Measurements from ENCODE around the gene GRAP2.
"Not testable (repeated sequence)": the region's sequence is repeated elsewhere in the genome, so short reads cannot be mapped to it uniquely, and the experiment has no call there.

Gene GRAP2

DNA sequence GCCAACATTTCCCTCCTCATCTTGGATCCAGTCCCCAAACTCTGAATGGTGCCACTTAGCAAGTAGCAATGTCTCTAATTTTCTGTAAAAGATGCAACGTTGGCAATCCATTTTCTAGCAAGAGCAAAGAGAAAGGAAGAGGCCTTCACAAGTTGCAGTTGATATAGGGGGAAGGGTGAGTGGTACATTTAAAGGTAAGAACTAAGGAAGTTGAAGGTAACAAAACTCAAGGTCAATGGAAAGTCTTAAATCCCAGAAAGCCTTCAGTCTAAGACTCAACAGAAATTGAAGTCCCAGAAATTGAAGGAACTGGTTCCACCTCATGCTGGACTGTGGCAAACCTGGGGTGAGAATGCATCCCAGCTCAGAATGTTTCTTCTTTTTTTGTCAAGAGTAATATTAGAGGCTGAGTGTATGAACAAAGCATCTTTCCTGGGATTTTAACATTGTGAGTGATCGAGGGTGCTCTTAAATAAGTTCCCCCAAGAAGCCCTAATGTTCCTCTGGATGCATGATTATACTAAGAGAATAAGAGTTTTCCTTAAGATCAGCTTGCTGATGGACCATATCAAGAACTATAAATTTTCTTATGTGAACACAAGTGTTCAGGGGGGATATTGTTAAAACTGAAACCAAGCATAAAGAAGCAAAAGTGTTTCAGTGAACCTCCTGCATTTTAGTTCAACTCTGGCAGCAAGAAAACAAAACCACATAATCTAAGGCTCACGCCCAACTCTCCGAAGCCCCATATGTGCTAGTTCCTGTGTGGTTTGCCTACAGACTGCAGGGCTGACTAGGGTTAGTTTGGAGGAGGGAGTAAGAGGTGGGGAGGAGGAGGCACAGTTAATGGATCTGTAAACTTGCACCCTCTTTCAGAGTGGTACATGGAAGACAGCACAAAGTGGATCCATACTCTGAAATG lies at the start of gene GRAP2:
Gene GRAP2, plus strand, starts transcription at position 779 of the 922 bp plus-strand sequence. CDS start 46,023 bp downstream, outside the sequence.
- DNase-seq (ENCODE audit: low read depth) = no peak

GRCh38 chr22:39851606-39852315 lies 49.1 kb upstream of the GRAP2 start:
- DNase-seq (ENCODE audit: low read depth) = no peak

GRCh38 chr22:39852799-39853198 lies 48.1 kb upstream of the GRAP2 start:
- no peak for DNase-seq (ENCODE audit: low read depth)

GRCh38 chr22:39856588-39856987 lies 44.3 kb upstream of the GRAP2 start:
- no peak for DNase-seq (ENCODE audit: low read depth)

DNA sequence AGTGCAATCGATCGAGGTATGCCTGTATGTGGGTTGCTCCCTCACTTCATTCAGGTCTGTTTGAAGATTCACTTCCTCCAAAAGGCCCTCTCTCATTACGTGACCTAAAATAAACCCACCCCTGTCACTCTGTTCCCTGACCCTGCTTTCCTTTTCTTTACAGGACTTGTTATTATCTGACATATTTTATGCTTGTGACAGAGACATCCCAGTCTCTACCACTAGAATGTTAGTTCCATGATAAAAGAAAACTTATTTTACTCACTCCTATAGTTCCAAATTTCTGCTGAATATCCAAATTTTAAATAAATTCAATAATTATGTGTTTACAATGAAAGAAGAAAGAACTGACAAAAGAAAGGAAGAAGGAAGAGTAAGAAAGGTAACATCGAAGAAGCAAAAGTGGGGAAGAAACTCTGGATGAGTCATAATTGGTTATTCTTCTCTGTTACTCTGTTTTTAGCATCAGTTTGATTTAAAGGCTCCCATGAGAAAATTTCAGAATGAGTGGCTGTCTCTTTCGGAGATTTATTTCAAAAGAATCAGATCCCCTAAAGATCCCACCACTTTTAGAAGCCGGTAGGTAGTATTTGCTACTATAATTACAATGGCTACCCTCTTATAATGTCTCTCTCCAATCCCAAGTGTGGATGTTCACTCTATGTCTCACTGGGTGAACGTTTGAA lies 40.8 kb upstream of the GRAP2 start:
- no peak for DNase-seq (ENCODE audit: low read depth)

DNA sequence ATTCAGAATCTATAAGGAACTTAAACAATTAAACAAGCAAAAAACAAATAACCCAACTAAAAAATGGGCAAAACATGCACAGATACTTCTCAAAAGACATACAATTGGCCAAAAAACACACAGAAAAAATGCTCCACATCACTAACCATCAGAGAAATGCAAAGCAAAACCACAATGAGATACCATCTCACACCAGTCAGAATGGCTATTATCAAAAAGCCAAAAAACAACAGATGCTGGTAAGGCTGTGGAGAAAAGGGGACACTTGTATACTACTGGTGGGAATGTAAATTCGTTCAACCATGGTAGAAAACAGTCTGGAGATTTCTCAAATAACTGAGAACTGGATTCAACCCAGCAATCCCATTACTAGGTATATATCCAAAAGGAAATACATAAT lies 32.1 kb upstream of the GRAP2 start:
- DNase-seq (ENCODE audit: low read depth) = no peak

- DNase-seq (ENCODE audit: low read depth) = not testable (repeated sequence)
Measured at GRCh38 chr22:39869797-39870196, 31.1 kb upstream of the GRAP2 start.

DNA sequence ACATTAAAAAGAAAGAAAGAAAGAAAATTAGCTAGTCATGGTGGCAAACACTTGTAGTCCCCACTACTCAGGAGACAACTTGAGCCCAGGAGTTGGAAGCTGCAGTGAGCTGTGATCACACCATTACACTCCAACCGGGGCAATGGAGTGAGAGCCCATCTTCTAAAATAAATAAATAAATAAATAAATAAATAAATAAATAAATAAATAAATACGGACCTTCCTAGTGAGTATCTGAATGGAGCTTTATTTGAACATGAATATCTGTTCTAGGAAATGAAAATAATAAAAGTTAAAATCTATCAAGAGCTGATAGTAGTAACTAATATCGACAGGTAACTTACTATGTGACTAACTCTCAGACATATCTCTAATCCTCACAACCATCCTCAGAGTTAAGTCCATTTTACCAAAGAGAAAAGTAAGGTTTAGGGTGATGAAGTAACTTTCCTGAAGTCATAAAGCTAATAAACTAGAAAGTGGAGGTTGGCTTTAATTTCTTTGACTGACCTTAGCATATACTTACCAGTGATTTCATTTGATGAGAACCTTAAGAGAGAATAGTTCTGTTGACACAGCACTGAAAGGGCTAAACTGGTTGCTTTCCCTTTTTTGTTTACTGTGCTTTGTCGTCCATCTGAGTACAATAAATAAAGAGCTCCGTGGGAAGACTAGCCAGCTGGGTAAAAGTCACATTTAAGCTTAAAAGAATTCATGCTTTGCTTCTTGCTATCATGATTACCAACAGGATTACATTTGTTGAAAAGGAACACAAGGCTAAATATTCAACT lies 29.7 kb upstream of the GRAP2 start:
- DNase-seq (ENCODE audit: low read depth) = no peak

- DNase-seq (ENCODE audit: low read depth) = no peak
Measured at GRCh38 chr22:39872548-39872947, 28.3 kb upstream of the GRAP2 start.

GRCh38 chr22:39873965-39874364 lies 26.9 kb upstream of the GRAP2 start:
- DNase-seq (ENCODE audit: low read depth) = no peak

DNA sequence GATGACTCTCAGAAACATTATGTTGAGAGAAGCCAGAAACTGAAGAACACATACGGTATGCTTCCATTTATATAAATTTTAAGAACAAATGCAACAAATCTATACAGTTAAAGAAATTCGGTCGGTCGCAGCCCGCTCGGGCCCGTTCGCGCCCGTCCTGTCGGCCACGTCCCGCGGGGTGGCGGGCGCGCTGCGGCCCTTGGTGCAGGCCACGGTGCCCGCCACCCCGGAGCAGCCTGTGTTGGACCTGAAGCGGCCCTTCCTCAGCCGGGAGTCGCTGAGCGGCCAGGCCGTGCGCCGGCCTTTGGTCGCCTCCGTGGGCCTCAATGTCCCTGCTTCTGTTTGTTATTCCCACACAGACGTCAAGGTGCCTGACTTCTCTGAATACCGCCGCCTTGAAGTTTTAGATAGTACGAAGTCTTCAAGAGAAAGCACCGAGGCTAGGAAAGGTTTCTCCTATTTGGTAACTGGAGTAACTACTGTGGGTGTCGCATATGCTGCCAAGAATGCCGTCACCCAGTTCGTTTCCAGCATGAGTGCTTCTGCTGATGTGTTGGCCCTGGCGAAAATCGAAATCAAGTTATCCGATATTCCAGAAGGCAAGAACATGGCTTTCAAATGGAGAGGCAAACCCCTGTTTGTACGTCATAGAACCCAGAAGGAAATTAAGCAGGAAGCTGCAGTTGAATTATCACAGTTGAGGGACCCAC lies 25.6 kb upstream of the GRAP2 start:
- DNase-seq (ENCODE audit: low read depth) = not testable (repeated sequence)

- no peak for DNase-seq (ENCODE audit: low read depth)
Measured at GRCh38 chr22:39877079-39877845, 23.6 kb upstream of the GRAP2 start.

DNA sequence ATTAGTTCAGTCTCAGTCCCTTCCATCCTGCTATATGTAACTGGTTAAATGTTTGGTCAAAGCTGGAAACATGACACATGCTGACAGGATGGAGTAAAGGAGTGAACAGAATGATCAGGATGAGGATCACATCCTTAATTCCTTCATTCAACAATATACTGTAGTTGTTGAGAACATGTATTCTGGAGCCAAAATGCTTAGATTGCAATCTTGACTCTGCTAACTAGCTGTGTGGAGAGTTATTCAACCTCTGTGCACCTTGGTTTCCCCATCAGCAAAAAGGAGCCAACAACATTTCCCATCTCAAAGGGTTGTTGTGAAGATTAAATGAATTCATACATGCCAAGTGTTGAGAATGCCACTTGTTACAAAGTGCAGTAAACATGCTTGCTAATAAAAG lies 20.2 kb upstream of the GRAP2 start:
- DNase-seq (ENCODE audit: low read depth) = no peak

GRCh38 chr22:39883057-39883456 lies 17.8 kb upstream of the GRAP2 start:
- no peak for DNase-seq (ENCODE audit: low read depth)

DNA sequence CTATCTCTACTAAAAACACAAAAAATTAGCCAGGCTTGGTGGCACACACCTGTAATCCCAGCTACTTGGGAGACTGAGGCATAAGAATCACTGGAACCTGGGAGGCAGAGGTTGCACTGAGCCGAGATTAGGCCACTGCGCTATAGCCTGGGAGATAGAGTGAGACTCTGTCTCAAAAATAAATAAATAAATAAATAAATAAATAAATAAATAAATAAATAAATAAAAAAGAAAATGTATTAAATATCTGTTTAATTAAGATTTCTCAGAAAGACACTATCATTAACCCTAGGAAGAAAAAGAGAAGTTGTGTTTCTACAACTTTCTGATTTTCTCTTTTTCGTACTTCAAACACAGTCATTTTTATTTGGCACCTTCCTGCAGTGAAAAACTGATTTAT lies 11.0 kb upstream of the GRAP2 start:
- not testable (repeated sequence) for DNase-seq (ENCODE audit: low read depth)

DNA sequence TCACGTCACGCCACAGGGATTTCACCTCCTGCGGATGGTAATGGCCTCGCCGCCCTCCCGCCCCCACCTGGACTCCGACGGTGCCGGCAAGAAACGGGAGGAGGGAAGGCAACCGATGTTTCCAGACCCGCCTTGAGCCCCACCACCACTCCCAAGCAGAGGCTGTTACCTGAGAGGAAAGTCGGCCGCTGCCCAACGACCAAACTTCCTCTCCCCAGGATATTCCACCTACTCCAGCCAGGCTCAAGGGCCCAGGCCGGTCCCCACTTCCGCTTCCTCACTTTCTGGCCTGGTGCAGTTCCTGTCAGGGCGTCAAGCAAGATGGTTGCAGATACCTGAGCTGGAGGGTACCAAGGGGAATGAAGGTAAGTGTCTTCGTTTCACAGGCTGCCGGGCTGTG lies 7.4 kb upstream of the GRAP2 start, which contains the start of gene ENTHD1:
Gene ENTHD1, minus strand, starts transcription at position 235 of the 400 bp plus-strand sequence. CDS start 6,012 bp downstream, outside the sequence.
- no peak for DNase-seq (ENCODE audit: low read depth)

DNA sequence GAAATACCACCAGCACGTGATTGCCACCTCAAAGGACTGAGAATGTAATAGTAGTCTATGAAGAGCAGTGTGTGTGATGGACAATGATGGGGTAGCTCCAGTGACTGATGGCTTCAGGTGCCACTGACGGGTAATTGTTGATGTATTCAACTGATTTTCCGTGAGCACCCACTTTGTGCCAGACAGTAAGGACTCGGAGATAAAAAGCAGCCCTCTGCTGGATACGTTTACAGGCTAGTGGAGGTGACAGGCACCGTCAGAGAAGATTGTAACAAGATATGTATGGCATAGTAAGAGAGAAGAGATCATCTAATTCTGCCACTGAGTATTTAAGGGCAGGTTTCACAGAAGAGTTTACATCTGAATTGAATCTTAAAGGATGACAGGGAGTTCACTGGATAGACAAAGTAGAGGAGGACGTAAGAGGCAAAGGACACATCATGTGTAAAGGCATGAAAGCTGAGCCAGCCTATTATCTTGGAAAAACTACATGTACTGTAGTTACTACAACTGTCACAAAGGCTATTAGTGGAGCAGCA lies 6.3 kb upstream of the GRAP2 start:
- DNase-seq (ENCODE audit: low read depth) = no peak

DNA sequence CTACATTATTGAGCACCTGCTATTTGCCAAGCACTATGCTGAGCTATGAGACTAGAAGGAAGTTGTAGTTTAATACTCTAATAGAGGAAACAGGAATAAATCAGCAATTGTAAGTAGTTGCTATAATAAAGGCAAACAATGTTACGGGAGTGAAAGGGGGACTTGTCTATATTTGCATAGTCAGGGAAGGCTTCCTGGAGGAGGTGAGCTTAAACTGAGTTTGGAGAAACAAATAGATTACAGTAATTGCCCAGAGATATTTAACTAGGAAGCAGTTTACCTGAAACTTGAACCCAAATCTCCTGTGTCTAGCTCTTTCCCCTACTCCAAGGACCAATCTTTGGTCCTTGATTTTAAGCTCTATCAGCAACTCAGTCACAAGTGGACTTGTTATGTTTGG lies 5.2 kb upstream of the GRAP2 start:
- DNase-seq (ENCODE audit: low read depth) = no peak

DNA sequence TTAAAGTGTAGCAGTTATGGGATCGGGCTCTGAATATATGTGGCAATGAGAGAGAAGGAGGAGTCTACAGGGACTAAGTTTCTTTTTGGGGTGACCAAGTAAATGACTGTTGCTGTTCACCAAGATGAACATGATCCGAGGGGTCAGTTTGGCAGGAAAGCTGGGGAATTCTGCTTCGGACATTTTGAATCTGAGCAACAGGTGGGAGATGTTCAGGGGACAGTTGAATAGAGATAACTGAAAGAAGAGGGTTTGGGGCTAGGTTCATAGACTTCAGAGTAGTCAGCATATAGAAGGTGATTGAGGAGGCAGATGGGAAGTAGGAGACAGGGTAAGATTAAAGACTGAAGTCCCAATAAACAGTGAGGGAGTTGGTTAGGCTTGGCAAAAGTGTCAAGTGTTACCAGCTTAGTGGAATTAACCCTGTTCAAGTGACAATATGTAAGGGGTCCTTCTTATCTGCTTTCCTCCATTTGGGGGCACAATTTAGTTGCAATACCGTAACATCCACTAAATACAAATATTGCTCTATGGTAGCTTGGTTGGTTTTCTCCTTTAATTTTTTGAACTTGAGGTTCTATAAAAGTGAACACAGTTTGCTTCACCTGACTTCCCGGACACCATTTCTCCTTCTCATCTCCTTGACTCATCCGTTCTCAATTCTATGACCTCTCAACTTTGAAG lies 4.4 kb upstream of the GRAP2 start:
- DNase-seq (ENCODE audit: low read depth) = no peak

Measured in stromal cell of bone marrow (primary cell).